Suprapubic skin (tissue), 4 donors: Measurements from ENCODE around the gene SUPT4H1.

Experiments used
- CTCF ChIP-seq, 2 donors: fragments of 200-600 bp in 1 of 2; fragments of 450-650 bp in 1 of 2; sonication (generic) in 1 of 2; IDR thresholded peaks; one replicate each; pipeline ENCODE4 v1.5.1; 2016 to 2019; ENCODE audit warnings: antibody characterized with exemption in 2 of 2, mild to moderate bottlenecking in 1 of 2, moderate library complexity in 1 of 2
- POLR2A ChIP-seq, 2 donors: fragments of 450-650 bp; IDR thresholded peaks; one replicate each; pipeline ENCODE4 v1.6.1; 2017; ENCODE audit warnings: antibody characterized with exemption in 2 of 2, mild to moderate bottlenecking in 2 of 2, moderate library complexity in 2 of 2
- POLR2AphosphoS5 ChIP-seq, 3 donors: sonication (generic); formaldehyde crosslinking; IDR thresholded peaks; one replicate each; pipeline ENCODE4 v1.6.1; 2017; ENCODE audit warnings: antibody characterized with exemption in 3 of 3

GRCh38 chr17:58318627-58319172, 33.3 kb downstream of the SUPT4H1 start:
- TF ChIP-seq POLR2AphosphoS5 (IDR thresholded peaks at IDR 0.05) (no peak), POLR2A (IDR thresholded peaks at IDR 0.05) (no peak), CTCF (IDR thresholded peaks at IDR 0.05) (no peak)
